Measurements from ENCODE around the gene PLCL2.

The PLCL2 gene

GRCh38 chr3:16866571-16866970 lies 18.2 kb upstream of the PLCL2 start:
- peak; percentile 9 for DNase-seq

DNA sequence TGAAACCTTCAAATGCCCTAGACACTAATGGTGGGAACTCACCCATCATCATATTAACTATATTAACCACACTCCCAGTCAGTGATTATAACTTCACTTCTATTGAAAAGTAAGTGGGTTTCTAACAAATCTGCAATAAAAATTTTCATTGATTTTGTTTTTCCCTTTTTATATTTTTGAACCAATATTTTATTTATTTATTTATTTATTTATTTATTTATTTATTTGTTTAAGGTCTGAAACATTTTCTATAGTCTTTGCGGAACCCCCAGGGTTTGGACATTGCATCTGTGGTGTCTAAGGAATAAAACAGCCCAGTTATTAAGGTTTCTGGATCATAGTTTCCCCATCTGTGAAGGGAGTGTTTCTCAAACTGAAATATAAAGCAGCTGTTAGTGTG lies 16.2 kb upstream of the PLCL2 start:
- no peak for DNase-seq

- DNase-seq, result no peak
Observed at GRCh38 chr3:16869261-16870005, 15.3 kb upstream of the PLCL2 start.

GRCh38 chr3:16871915-16872842 lies 12.6 kb upstream of the PLCL2 start:
- no peak for DNase-seq

DNA sequence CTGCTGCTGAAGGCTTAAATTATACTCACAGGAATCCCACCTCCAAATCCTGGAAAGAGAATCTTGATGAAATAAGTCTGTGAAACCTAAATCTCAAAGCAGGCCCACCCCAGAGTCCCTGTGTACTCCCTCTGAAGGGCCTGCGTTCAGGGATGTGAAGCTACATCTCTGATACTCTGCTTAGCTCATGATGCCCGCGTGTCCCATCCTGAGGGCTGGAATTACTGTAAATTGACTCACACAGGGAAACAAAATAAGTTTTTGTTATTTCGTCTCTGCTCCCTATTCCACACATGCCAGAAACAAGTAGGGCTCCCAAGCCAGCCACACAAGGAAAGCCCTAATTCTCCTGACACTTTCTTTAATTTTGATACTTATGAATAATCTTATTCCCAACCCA lies 10.9 kb upstream of the PLCL2 start:
- DNase-seq, result no peak

DNA sequence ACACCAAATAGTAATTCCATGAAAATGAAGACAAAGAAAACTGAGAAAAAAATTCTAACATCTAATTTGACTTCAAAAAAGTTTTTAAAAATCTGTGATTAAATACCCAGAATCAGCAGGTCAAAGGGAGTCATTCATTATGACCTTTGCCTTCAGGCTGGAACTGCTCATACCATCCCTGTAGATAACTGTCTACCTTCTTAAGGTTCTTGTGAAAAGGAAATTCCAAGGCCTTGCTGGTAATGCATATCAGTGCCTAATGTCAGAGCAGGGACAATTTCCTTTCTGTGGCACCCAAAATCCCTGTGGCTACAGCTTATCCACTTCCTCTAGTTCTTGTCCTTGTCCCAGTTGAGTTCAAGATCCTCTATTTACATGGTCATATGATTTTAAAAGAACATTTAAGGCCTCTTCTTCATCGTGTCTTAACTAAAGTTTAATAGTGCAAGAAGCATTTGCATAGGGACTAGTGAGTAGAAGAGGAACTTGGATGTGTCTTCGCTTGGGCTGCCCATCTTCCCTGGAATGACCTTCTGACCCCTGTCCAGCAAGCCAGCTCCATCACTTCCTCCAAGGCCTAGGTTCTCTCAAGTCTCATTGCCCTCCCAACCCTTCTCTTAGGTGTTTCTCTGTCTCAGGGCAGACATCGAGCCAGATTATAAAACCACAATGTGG lies 8.7 kb upstream of the PLCL2 start:
- no peak for DNase-seq

DNA sequence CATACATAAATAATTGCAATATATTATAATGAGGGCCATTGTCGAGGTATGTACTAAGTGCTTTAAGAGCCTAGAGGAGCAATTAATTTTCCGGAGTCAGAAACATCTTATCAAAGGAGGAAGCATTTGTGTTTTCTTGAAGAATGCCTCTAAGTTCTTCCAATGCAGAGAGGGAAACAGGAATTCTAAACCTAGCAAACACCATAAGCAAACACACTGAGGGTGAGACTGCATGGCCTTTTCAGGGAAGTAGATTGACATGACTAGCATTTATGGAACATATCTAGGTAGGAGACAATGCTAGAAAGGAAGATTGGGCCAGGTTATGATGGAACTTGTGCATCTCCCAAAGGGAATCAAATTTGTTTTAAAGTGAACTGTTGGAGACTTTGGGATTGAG lies 7.2 kb upstream of the PLCL2 start:
- no peak for DNase-seq

GRCh38 chr3:16877911-16878310 lies 6.8 kb upstream of the PLCL2 start:
- DNase-seq, result no peak

GRCh38 chr3:16881896-16882630 lies 2.7 kb upstream of the PLCL2 start:
- DNase-seq, result no peak

- DNase-seq, result no peak
Observed at GRCh38 chr3:16883057-16883722, 1.6 kb upstream of the PLCL2 start.

DNA sequence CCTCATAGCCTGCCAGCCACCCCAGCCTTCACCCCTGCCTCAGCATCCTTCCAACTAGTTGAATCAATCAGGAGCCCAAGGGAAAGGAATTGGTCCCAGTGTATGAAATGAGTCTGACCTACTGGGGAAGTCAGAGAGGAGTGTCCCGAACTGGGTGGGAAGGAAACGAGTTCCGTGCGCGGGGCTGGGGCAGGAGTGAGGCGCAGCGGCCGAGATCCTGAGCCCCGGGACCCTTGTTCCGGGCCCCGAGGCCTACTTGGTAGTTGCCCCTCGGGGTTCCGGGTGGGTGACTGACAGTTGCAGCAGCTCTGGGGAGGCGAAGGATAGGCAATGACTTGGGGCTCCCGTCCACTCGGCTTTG lies 1.1 kb upstream of the PLCL2 start:
- no peak for DNase-seq

DNA sequence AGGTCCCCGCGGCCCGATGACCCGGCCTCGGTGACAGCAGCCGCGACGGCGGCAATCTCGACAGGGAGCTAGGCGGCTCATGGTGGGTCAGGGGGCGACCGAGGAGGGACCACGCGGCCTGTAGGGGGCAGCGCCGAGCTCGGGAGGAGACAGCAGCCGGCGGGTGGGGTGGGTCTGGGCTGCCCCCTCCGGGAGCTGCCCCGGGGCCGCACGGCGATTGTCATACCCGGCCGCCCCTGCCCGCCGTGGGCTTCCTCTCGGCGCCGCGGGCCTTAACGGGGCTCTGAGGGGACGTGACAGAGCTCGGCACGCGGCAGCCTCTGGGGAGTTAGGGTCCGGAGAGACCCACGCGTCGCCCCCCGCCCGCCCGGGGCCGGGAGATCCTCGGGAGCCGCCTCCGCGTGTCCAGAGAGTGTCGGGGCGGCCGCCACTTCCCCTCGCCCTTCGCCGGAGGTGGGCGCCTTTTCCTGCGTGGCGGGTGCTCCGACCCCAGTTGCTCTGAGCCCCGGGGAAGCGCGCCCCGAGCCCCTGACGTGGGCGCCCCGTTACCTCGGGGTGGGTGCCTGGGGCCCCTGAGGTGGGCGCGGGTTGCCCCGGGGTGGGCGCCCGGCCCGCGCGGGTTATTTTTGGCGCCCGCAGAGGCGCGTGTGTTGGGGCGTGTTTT lies 539 bp upstream of the PLCL2 start:
- DNase-seq, result peak; percentile 81

DNA sequence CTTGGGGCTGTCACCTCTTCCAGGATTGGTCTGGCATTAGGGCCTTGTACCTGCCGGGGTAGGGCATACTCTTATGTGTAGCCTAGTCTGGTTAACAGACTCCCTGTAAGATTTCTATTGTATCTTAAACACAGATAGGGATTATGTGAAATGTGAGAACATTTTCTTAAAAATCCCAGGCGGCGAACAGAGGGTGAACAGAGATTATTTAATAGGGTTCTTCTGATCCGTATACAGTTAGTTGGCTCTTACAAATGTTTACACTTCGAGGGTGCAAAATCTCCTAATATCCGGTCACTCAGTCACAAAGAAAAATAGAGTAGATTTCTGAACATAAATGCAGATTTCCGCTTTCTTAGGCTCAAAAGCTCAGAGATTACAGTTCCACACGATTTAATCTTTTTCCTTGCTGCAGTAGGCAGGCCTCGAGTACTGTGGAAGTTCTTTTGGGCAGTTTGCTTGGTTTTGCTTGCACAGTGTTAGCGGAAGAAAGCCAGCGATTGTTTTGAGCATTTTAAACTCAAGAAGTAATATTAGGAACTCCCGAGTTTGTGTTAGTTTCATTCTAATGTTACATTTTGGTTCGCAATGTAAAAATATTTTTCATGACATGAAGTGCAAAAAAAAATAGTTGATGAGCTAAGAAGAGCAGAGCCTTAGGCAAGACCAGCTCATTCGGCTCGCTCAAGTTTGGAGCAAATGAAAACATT lies 993 bp downstream of the PLCL2 start:
- DNase-seq, result peak; percentile 42

GRCh38 chr3:16886303-16886683 lies 1.5 kb downstream of the PLCL2 start:
- DNase-seq, result peak; percentile 41

- DNase-seq, result no peak
Observed at GRCh38 chr3:16887130-16887529, 2.4 kb downstream of the PLCL2 start.

DNA sequence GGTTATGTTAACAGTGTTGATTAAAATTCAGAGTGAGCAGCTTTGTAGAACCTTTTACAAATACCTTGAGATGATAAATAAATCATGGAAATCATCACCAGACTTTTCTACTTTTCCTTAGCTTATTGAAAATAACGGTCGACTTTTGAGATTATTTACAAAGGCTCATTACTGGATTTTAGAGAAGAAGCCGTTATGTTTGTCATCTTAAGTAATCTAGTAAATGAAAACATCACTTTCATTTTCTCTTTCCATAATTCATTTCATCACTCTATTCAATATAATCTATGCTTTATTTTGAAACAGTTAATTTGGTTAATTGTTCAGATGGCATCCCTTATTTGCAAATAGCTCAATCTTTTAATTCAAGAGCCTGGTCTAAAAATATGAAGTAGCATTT lies 3.6 kb downstream of the PLCL2 start:
- DNase-seq, result no peak

- DNase-seq, result peak; percentile 56
Observed at GRCh38 chr3:16888785-16889607, 4.2 kb downstream of the PLCL2 start.

GRCh38 chr3:16890597-16891333 lies 6.0 kb downstream of the PLCL2 start:
- DNase-seq, result no peak

GRCh38 chr3:16893618-16894200 lies 9.0 kb downstream of the PLCL2 start:
- DNase-seq, result no peak

Measured in CD4-positive, alpha-beta T cell treated with Interleukin-6 for 4 hours (primary cell).